ENCODE measurements around the gene MPZL2.

- TF ChIP-seq CTBP1 (IDR thresholded peaks at IDR 0.05; ENCODE audit: borderline replicate concordance) = no peak
- TF ChIP-seq FOXK2 (IDR thresholded peaks at IDR 0.05) = no peak
- TF ChIP-seq FOXA1 (IDR thresholded peaks at IDR 0.05) = no peak
- no peak for TF ChIP-seq ELF4 (IDR thresholded peaks at IDR 0.05)
- no peak for TF ChIP-seq FOXM1 (IDR thresholded peaks at IDR 0.05; ENCODE audit: borderline replicate concordance)
- no peak for TF ChIP-seq SP1 (IDR thresholded peaks at IDR 0.05)
- TF ChIP-seq ARNT (IDR thresholded peaks at IDR 0.05) = no peak
Observed at GRCh38 chr11:118243161-118243560, 20.9 kb downstream of the MPZL2 start.

Data from HEK293T (cell line).